ENCODE results near the gene CACNA2D4.

The CACNA2D4 gene

DNA sequence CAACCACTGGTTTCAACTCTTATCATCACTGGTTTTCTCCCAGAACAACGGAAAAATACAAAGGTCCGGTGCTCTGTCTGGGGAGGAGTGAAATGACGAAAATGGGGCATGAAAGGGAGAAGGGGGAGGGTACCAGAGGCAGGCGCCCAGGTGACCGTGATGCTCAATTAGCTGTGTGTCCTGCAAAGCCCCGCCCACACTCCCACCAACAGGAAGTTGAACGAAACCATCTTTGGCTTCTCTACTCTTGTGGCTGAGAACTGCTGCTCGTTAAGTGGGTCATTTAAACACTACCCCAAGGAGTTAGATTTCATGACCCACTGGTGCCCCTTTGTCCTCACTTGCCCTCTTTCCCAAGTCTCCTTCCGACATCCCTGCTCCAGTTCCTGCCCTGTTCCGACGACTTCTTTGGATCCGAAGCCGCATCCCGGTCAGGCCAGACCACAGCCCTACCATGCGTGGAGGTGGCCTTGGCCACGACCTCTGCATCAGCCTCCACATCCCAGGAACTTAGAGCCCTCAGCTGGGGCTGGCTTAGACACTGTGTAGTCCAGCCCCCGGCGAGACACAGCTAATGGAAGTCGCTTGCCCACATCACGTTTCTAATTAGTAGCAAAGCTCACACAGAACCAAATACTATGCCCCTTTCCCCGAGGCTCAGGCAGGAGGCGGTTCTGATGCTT is 109.5 kb downstream of the CACNA2D4 start:
- Histone ChIP-seq H3K9me3 (no peaks in the 10 kb centered on the region), H3K4me3 (peak overlapping the region; percentile 63), H3K27me3 (no peaks in the 10 kb centered on the region), H3K27ac (peak overlapping the region; percentile 97), H4K20me1 (no peaks in the 10 kb centered on the region), H3K36me3 (0 out of 2 replicates have a peak, but pooled peaks cover 3% of the 10 kb centered on the region), H3K4me1 (peaks cover 100% of the 10 kb centered on the region), H3K4me2 (peak overlapping the region; percentile 99), H3K9ac (peak overlapping the region; percentile 84)
- TF ChIP-seq Cebpa-rat (IDR thresholded peaks at IDR 0.05) = no peak

DNA sequence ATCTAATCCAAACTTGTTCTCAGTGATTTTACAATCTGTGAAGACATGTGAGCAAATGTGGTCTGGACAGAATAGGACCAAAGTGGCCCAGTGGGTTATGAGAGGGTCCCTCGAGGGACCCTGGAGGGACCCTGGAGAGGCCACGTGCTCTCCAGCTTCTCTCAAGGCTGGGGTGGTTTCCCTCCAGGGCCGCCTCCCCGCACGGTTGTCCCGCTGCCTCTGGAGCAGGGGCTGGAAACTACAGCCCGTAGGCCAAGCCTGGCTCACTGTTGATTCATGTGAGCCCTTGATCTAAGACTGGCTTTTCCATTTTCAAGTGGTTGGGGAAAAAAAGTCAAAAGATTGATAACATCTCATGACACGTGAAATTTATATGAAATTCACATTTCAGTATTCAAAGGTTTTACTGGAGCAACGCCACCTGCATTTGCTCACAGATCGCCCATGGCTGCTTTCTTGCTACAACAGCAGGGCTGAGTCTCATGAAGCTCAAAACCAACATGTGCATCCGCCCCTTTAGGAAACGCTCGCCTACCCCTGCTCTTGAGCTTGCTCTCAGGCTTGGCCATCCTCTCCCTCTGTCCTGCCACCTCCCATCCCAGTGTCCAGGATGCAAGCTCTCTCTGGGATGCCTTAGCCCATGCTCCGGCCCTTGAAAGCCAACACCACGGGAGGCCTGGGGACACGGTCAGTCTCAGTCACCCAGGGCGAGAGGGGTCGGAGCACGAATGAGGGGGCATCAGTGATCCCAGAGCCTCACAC is 110.2 kb downstream of the CACNA2D4 start:
- H3K4me2 ChIP-seq = peak overlapping the region; percentile 99

DNA sequence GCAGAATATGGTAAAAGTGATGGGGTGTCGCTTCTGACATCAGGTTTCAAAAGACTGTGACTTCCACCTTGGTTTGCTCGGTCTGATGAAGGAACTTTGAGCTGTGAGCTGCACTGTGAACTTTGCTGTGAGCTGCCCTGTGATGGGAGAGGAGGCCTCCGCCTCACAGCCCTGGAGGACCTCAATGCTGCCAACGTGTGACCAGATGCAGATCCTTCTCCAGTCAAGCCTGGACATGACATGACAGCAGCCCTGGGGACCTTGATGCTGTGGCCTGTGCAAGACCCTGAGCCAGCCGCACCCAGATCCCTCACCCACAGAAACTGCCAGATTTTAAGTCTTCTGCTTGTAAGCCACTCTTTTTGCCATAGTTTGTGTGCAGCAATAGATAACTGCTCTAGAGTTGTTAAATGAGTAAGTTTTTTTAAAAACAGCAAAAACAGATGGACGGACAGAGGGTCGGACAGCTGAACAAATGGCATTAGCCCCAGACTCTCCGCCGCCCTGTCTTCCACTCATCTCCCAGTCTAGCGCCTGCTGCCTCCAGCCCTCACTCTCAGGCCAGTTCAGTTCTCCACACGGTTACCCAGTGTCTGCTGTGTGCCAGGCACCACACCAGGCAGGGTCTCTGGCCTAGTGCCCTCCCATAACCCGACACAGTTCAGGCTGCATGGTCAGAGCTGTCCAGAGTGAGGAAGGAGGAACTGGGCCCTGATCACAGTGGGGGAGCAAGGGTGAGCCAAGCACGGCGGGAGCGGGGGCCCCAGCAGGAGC is 111.2 kb downstream of the CACNA2D4 start:
- peak overlapping the region; percentile 99 for H3K4me2 ChIP-seq
- no peak for TF ChIP-seq Cebpa-rat (IDR thresholded peaks at IDR 0.05)
- H4K20me1 ChIP-seq = no peaks in the 10 kb centered on the region
- H3K9me3 ChIP-seq = no peaks in the 10 kb centered on the region
- peaks cover 12% of the 10 kb centered on the region; the same call in 1 of the 2 replicates for H3K36me3 ChIP-seq
- H3K27me3 ChIP-seq = no peaks in the 10 kb centered on the region
- peak overlapping the region; percentile 63; the same call in 1 of the 2 replicates for H3K4me3 ChIP-seq
- peak overlapping the region; percentile 84 for H3K9ac ChIP-seq
- peaks cover 100% of the 10 kb centered on the region for H3K4me1 ChIP-seq
- peak overlapping the region; percentile 97 for H3K27ac ChIP-seq

More for the DNA sequence above, 110.2 kb downstream of the CACNA2D4 start:
- peaks cover 6% of the 10 kb centered on the region; the same call in 1 of the 2 replicates for H3K36me3 ChIP-seq
- no peaks in the 10 kb centered on the region for H3K27me3 ChIP-seq
- no peaks in the 10 kb centered on the region for H3K9me3 ChIP-seq
- H3K9ac ChIP-seq = peak overlapping the region; percentile 84
- H4K20me1 ChIP-seq = no peaks in the 10 kb centered on the region
- no peak for TF ChIP-seq Cebpa-rat (IDR thresholded peaks at IDR 0.05)
- peak overlapping the region; percentile 97 for H3K27ac ChIP-seq
- peak overlapping the region; percentile 63 for H3K4me3 ChIP-seq
- peaks cover 100% of the 10 kb centered on the region for H3K4me1 ChIP-seq

DNA sequence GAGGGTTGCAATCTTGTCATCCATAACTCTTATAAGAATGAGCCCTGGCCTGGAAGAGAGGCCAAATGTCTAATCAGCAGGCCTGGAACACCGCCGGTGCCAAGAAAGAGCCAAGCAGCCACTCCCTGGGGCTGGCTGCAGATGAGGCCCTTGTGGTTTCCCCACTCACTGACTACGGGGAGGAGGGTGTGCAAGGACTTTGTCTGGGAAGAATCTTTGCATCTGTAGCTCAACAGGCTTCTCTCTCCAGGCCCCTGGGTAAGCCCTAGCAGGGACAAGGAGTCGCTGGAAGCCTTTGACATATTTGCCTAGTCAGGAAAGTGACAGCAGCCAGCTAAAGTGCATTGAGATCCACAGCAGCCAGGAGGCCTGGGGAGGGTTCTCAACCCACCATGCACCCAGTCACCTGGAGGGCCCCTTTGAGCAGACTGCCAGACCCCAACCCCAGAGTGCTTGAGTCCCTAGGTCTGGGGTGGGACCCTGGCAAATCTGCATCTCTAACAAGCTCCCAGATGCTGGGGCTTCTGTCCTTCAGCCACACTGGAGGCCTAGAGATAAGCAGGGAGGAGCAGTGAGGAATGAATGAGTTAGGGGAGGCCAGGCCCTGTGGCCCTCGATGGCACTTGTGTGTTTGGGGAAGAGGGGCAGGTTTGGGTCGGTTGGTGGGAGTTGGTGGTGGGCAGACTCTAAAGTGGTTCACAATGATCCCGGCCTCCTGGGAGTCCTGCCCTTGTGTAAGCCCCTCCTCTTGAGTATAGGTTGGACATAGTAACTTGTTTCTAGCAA is 112.0 kb downstream of the CACNA2D4 start:
- H3K27ac ChIP-seq = peak overlapping the region; percentile 97
- peaks cover 100% of the 10 kb centered on the region for H3K4me1 ChIP-seq
- no peak for TF ChIP-seq Cebpa-rat (IDR thresholded peaks at IDR 0.05)
- peak overlapping the region; percentile 99 for H3K4me2 ChIP-seq
- peak overlapping the region; percentile 84 for H3K9ac ChIP-seq
- H3K27me3 ChIP-seq = no peaks in the 10 kb centered on the region
- H4K20me1 ChIP-seq = no peaks in the 10 kb centered on the region
- no peaks in the 10 kb centered on the region for H3K9me3 ChIP-seq
- H3K4me3 ChIP-seq = no peak overlapping the region
- H3K36me3 ChIP-seq = peaks cover 12% of the 10 kb centered on the region; the same call in 1 of the 2 replicates

DNA sequence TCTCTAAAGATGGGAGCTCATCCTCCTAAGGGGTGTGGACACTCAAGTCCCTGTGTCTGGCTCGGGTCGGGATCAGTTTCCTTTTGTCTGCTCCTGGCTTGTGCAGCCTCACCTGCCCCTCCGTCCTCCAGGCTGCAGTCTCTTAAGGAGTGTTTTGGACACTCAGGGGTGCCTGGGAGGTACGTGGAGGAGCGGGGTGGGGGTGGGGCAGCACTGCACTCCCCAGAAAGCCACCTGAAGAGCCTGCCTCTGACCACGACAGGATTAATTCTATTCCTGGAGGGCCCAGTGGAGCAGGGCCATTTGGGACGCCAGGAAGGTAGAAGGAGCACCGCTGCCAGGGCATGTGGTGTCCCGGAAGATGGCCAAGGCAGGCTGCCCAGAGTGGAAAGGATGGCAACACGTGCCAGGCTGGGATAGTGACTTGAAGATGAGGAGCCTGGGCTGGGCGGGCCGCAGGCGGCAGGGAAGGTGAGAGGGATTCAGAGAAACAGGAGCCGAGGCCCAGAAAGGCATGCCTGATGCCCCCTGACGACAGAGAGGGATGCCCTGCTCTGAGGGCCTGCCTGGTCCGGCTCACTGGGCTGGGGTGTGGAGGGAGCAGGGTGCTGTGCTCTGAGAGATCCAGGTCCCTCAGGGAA is 112.9 kb downstream of the CACNA2D4 start:
- Histone ChIP-seq H4K20me1 (no peaks in the 10 kb centered on the region), H3K4me3 (peak overlapping the region; percentile 15; the same call in 1 of the 2 replicates), H3K4me2 (peak overlapping the region; percentile 99), H3K9ac (peak overlapping the region; percentile 84), H3K27me3 (no peaks in the 10 kb centered on the region), H3K9me3 (no peaks in the 10 kb centered on the region), H3K36me3 (peaks cover 12% of the 10 kb centered on the region; the same call in 1 of the 2 replicates), H3K4me1 (peaks cover 100% of the 10 kb centered on the region), H3K27ac (peak overlapping the region; percentile 97)
- no peak for TF ChIP-seq Cebpa-rat (IDR thresholded peaks at IDR 0.05)

DNA sequence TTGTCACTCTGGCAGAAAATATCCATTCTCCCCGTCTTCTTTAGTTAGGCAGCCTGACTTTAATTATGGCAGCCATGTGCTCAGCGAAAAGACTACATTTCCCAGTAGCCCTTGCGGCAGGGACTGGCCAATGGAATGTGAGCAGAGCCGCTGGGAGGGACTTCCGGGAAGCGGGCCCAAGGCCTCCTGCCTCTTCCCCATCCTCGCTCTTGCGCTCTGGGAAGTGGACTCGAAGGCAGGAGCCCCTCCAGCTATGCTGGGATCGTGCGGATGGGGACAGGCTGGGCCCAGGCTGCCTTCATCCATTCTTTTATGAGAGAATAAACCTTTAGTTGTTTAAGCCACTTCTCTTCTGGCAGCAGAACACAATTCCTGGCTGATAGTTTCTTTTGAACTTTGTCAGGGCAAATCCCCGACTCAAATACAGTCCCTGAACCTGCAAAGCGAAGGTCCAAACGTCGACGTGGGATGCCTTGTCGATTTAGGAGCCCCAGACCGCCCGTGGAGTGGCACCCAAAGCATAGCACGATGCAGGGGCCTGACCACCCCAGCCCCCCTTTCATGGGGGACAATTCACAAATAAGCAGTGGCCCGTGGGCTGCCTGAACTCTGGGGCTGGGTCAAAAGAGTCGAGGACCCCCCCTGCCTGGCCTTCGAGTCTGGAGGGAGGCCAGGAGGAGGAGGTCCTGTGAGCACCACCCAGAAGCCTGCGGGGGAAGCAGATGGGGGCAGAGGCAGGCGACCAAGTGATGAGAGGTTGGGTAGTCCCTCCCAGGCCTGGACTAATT is 113.7 kb downstream of the CACNA2D4 start:
- Histone ChIP-seq H4K20me1 (no peaks in the 10 kb centered on the region), H3K4me1 (peaks cover 100% of the 10 kb centered on the region), H3K27me3 (no peaks in the 10 kb centered on the region), H3K4me2 (peak overlapping the region; percentile 99), H3K4me3 (no peak overlapping the region), H3K27ac (peak overlapping the region; percentile 97), H3K9ac (peak overlapping the region; percentile 84), H3K9me3 (no peaks in the 10 kb centered on the region), H3K36me3 (peaks cover 14% of the 10 kb centered on the region; the same call in 1 of the 2 replicates)
- no peak for TF ChIP-seq Cebpa-rat (IDR thresholded peaks at IDR 0.05)

DNA sequence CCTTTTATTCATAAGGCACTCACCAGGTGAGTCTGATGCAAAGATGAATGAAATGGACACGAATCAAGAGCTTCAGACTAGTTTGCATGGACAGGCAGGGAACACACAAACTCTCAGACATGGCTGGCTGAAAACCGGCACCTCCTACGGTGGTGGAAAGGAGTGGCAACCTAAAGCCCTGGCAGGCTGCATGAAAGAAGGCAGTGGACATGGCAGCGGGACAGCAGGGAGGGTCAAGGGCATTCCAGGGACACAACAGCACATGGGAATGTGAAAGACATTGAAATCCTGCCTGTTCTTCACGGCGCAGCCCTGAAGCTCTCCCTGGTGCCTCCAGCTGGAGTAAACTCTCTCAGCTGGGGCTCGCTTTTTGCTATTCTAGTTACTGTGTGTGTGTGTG is 114.7 kb downstream of the CACNA2D4 start:
- H3K27me3 ChIP-seq = no peaks in the 10 kb centered on the region
- H3K9ac ChIP-seq = no peak overlapping the region; the same call in 1 of the 2 replicates
- no peak overlapping the region for H3K4me3 ChIP-seq
- H4K20me1 ChIP-seq = no peaks in the 10 kb centered on the region
- peaks cover 24% of the 10 kb centered on the region; the same call in 1 of the 2 replicates for H3K36me3 ChIP-seq
- H3K9me3 ChIP-seq = no peaks in the 10 kb centered on the region
- no peak for TF ChIP-seq Cebpa-rat (IDR thresholded peaks at IDR 0.05)
- peaks cover 100% of the 10 kb centered on the region for H3K4me1 ChIP-seq
- peak overlapping the region; percentile 97 for H3K27ac ChIP-seq
- H3K4me2 ChIP-seq = peak overlapping the region; percentile 99
